Hepatocyte (in vitro differentiated cells): ENCODE data around the gene SLC38A2.

ENCODE experiments used
- EZH2 ChIP-seq: fragments of 200-600 bp; sonication (generic); IDR thresholded peaks from 2 replicates; pipeline ENCODE4 v1.6.1; 2016; ENCODE audit warnings: antibody characterized with exemption, mild to moderate bottlenecking, borderline replicate concordance
- EZH2phosphoT487 ChIP-seq: fragments of 200-600 bp; sonication (generic); IDR thresholded peaks from one replicate; pipeline ENCODE4 v1.6.1; 2018; ENCODE audit warnings: antibody characterized with exemption, mild to moderate bottlenecking, low read depth, moderate library complexity; ENCODE audit not compliant: unreplicated experiment, severe bottlenecking
- TF ChIP-seq, protein P1 (sequence below): fragments of 200-600 bp; sonication (generic); IDR thresholded peaks from 2 replicates; pipeline ENCODE4 v1.5.1; 2016; ENCODE audit warnings: antibody characterized with exemption, mild to moderate bottlenecking; ENCODE audit not compliant: poor library complexity

DNA sequence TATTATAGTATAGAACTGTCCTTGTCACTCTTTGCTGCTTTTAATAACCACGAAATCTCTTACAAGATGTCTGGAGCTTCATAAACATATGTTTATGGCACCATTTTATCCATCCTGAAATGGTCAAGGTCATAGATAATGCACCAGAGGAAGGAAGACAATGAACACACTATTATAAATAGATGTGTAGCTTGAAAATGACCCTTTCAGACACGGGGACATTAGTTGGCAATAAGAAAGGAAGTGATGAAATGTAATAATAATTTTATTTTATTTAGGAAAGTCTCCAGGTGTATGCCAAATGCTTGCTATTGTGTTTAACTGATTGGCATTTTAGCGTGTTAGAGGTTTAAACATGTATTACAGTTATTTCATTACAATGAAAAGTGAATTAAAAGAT, 36.8 kb upstream of the SLC38A2 start:
- TF ChIP-seq, protein P1, sequence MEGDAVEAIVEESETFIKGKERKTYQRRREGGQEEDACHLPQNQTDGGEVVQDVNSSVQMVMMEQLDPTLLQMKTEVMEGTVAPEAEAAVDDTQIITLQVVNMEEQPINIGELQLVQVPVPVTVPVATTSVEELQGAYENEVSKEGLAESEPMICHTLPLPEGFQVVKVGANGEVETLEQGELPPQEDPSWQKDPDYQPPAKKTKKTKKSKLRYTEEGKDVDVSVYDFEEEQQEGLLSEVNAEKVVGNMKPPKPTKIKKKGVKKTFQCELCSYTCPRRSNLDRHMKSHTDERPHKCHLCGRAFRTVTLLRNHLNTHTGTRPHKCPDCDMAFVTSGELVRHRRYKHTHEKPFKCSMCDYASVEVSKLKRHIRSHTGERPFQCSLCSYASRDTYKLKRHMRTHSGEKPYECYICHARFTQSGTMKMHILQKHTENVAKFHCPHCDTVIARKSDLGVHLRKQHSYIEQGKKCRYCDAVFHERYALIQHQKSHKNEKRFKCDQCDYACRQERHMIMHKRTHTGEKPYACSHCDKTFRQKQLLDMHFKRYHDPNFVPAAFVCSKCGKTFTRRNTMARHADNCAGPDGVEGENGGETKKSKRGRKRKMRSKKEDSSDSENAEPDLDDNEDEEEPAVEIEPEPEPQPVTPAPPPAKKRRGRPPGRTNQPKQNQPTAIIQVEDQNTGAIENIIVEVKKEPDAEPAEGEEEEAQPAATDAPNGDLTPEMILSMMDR: no peak
- TF ChIP-seq EZH2 (no peak), EZH2phosphoT487 (no peak)
